HG03442 (cell line): ENCODE data around the gene CA4.

Experiments
- ATAC-seq: cut with Tn5 transposase; IDR thresholded peaks from one replicate; pipeline ENCODE4 v1.9.1; 2021; ENCODE audit warnings: mild to moderate bottlenecking, moderate library complexity; ENCODE audit not compliant: unreplicated experiment

Gene CA4

DNA sequence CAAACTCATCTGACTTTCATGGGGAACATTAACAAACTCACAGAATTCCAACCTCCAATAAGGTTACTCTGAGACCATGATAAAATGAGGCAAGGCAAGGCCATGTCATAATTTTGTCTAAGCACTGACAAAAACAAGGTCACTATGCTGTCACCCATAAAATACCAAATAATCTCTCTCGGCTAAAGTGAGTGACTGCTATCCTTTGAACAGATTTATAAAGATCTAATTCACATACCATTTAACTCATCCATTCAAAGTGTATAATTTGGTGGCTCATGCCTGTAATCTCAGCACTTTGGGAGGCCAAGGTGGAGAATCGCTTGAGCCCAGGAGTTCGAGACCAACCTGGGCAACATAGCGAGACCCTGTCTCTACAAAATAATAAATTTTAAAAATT is 20.6 kb upstream of the CA4 start:
- ATAC-seq: no peak

DNA sequence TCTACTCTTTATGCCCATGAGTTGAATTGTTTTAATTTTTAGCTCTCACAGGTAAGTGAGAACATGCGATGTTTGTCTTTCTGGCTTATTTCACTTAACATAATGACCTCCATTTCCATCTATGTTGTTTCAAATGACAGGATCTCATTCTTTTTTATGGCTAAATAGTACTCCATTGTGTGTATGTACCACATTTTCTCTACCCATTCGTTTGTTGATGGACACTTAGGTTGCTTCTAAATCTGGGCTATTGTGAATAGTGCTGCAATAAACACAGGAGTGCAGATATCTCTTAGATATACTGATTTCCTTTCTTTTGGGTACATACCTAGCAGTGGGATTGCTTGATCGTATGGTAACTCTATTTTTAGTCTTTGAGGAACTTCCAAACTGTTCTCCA is 19.3 kb upstream of the CA4 start:
- ATAC-seq: no peak

- no peak for ATAC-seq
These were observed 15.2 kb upstream of the CA4 start for GRCh38 chr17:60134396-60135150.

- ATAC-seq: peak; percentile 90
These were observed 14.4 kb upstream of the CA4 start for GRCh38 chr17:60135151-60135950.

DNA sequence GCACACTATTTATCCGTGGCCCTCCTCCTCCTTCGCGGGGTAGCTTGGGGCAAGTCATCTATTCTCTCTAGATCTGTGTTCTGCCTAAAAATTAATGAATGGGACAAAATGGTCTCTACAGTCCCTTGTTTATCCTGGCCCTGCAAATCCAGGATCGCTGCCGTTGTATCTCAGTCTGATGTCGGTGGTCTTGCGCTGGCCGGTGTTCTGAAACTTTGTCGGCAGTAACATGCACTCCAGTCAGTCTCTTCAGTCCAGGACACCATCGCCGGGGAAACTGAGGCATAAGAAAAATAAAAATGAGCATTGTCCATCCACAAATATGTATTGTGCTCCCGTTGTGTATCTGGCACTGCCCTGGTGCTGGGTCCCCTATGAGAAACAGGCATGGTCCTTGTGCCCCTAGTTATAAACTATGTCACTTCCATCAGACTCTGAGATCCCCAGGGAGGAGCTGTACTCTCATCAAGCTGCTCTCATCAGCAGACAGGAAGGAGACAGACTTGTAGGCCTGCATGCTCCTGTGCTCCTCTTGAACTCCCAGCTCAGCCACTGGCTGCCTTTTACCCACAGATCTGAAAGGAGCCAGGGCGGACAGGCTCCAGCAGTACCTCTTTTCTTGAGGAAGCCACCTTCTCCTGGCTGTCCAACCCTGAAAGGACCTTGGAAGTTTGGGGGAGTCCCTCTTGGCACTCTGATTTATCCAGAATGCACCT is 13.7 kb upstream of the CA4 start:
- ATAC-seq: no peak

DNA sequence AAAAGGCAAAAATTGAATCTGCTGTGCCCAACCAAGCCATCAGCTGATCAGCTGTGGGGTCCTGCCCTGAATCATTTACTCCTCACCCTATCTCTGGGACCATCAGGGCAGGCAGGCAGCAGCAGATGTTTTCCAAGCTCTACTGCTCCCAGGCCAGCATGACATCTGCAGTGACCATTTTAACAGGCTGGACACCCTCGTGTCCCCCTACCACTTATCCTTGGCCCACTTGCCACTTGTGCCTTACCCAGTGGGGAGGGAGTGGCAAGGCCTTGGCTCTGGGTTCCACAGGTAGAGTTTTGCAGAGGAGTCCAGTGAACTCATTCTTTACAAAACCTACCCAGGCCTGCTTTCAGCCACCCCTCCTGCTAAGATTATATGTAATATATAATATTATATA is 12.0 kb upstream of the CA4 start:
- ATAC-seq: no peak

DNA sequence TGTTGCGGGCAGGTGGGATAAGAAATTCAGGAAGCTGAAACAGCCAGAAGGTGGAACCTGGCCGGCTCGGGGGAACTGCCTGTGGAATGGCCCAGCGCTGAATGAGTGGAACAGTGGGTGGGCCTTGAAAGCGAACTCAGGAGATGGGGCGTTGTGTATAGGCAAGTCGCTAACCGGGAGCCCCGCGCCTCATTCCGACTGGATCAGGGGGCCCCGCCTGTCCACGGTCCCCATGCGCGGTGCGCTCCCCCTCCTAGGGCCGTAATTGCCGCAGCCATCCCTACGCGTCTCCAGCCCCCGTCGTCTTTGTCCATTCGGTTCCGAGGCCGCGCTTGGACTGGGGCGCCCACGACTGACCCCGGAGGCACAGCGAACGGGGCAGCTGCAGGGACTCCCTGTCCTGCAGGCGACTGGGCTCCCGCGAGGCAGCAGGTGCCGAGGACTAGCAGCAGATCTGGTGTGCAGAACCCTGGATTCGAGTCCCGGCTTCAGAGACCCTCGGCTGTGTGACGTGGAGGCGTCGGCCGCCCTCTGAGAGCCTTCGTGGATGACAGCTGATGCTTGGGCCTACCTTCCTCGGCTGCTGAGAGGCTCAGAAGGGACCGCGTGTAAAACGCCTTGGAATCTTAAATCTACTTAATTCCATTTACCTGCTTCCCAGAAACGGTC is 10.9 kb upstream of the CA4 start:
- ATAC-seq: no peak

GRCh38 chr17:60139438-60140285 is 10.1 kb upstream of the CA4 start:
- no peak for ATAC-seq

DNA sequence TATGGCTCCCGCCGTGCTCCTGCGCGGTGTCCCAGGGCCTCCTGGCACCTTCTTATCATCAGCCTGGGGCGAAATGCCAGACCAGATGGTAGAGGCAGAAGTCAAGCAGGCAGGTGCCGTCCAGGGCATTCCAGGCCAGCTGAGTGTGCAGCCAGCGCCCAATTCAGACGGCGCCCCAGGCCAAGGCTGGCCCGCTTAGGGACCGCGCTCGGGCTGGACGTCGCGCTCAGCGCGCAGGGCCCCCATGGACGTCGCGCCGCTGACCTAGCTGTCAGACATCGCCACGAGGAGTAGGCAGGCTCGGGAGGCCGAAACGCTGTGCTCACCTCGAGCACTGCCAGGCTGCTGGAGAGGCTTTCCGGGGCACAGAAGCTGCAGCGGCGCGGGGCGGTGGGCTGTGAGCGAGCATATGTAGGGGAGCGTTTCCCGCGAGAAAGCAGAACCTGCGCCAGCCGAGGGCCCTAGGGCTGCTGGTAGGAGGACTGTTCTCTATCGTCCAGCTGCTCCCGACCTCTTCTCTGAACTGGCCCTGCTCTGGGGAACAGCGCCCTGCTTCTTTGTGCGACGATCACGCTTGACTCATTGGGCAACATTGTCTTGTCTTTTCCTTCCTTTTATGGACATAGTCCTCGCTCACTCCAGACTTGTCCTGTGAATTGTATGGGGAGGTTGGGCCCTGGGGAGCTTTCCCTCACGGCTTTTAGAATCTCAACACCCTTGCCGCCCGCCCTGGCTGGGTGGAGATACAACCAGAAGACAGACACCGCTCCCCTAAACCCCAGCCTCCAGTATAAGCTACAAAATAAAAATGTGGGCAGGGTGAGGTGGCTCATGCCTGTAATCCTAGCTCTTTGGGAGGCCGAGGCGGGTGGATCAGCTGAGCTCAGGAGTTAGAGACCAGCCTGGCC is 8.4 kb upstream of the CA4 start:
- no peak for ATAC-seq

DNA sequence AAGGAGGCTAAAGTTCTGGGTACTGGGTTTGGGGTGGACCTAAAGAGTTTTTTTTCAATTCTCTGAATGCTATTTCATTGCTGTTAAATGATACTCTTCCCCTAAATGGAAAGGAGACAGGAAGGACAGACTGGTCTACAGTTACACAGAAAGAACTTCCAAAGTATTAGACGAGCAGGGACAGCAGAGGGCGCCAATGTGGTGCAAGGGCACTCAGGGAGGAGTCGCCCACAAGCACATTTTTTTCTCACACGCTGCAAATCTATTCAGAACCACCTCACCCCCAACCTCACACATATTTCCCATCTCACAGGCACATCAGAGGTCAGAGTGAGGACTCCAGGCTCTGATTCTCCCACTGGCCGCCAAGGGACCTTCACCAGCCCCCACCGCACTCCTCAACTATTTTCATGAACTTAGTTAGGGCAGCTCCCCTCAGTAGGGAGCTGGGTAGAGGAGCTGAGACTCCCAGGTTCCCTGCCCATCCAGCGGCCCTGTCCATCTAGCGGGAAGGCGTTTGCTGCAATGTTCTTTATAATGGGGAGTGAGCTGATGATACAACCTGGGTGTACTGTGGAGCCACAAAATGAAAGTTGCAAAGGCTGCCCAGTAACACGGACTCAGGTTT is 6.8 kb upstream of the CA4 start:
- ATAC-seq: no peak

DNA sequence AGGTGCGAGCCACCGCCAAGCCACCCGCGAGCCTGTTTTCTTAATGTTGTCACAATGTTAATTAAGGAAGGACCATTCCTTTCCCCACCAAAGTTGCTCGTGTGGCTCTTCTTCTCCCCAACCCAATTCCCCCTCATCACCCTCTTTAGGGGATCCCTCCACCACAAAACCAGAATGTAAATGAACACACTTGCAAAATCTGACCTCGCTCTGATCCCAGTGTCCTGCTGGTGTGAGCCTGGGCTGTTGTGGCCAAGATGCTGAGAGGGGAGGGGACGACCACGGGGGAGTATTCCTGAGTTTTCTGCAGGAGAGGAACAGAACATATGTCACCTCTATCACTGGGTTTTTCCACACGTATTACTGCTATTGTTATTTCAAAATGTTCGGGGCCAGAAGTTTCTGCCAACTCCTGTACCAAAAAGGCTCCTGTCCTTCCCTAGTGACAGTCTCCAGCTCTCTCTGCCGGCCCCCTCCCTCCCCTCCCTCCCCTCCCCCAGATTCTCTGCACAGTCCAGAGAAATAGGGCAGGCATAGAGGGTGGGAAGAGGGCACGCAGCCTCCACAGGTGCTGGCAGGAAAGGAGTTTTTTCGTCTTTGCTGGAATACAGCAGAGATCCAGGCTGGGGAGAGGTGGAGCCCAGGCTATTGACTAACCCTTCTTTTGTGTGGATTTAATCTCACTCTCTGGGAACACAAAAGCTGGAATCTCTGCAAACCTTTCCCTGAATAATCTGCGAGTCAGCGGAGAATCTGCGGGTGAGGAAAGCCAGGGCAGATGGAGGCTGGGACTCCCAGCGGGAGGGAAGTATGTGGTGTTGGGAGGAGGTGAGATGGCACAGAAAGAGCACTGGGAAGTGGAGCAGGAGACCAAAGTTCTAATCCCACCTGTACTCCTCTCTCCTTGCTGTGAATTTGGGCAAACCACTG is 4.5 kb upstream of the CA4 start:
- no peak for ATAC-seq

DNA sequence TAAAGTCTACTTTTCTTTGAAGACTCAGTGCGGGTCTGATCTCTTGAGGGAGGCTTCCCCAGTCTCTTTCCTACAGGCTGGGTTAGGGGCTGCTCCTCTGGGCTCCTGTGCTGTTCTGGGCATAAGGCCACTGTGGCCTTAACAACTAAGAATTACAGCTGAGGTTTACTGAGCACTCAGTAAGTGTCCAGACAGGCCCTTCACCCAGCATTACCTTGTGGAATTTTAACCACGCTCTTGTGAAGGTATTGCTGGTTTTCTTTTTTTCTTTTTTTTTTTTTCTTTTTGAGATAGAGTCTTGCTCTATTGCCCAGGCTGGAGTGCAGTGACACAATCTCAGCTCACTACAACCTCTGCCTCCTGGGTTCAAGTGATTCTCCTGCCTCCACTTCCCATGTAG is 3.6 kb upstream of the CA4 start:
- no peak for ATAC-seq

- no peak for ATAC-seq
These were observed 2.1 kb upstream of the CA4 start for GRCh38 chr17:60147553-60148223.

- ATAC-seq: no peak
These were observed 1.4 kb upstream of the CA4 start for GRCh38 chr17:60148373-60148772.

DNA sequence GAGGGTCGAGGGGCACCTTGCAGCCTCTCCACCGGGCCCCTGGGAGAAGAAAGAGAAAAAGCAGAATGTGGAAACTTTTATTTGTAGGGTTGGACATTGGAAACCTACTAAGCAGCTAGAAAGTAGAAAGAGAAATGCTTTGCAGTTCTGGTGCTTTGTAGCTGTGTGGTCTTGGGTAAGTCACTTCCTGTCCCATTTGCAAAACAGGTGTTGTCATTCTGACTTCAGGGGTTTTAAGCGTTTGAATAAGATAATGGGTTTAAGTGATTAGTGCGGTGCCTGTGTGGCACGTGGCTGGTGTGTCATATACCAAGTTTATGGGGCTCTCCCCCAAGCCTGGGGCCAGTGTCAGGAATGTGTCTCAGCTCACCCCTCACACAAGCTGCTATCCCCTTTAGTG is 1.6 kb downstream of the CA4 start:
- peak; percentile 56 for ATAC-seq

DNA sequence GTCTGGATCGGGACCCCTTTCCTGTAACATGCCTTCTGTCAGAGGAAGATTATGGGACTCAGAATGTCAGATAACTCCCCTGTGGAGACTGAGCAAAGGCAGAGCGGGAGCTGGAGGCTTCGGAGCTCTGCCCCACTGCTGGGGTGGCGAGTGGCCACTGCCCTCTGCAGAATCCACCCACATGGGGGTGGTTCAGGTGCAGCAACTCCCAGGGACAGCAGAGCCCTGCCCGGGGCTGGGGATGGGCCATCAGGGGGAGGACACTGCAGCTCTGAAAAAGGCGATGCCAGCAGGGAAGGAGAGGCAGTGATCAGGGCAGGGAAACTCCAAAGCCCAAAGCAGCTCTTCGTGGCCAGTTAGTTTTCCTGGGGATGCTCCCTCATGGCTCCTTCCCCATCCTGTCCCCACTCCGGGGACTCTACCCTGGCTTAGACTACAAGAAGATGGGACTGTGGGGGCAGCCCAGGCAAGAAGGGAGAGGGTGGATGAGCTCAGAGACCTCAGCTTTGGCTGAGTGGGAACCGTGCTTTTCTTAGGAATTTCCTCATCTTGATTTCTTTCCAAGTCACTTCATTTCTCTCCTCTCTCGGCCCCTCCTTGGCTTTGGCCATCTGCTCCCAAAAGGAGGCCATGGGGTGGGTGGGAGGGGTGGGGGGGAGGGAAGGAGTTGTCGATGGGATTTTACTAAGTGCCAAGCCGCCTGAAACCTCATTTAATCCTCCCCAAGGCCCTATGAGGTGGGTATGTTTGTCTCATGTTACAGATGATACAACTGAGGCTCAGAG is 4.0 kb downstream of the CA4 start:
- no peak for ATAC-seq
